SK-N-SH treated with all-trans-retinoic acid at 6 μM for 48 hours (cell line): ENCODE results near the gene PNPLA6.

Experiments
- ATAC-seq: fragments of 200-7000 bp; cut with Tn5 transposase; 3 replicates; pipeline ENCODE4 v1.9.1; 2020; ENCODE audit warnings: mild to moderate bottlenecking, moderate library complexity
- ARNTL ChIP-seq: fragments of 450-650 bp; formaldehyde crosslinking; IDR thresholded peaks from 2 replicates; pipeline ENCODE4 v1.5.0; 2020; ENCODE audit warnings: low read depth, mild to moderate bottlenecking, moderate library complexity, borderline replicate concordance
- BACH2 ChIP-seq: fragments of 250-450 bp; sonication (Bioruptor Pico); IDR thresholded peaks from 2 replicates; pipeline ENCODE4 v1.9.0; 2021; ENCODE audit warnings: mild to moderate bottlenecking, borderline replicate concordance
- CREB5 ChIP-seq: fragments of 250-450 bp; sonication (Bioruptor Pico); IDR thresholded peaks from 2 replicates; pipeline ENCODE4 v1.5.1; 2020; ENCODE audit warnings: low read depth, mild to moderate bottlenecking, moderate library complexity
- CSDC2 ChIP-seq: fragments of 250-450 bp; sonication (Bioruptor Pico); IDR thresholded peaks from 2 replicates; pipeline ENCODE4 v1.5.0; 2020; ENCODE audit warnings: mild to moderate bottlenecking, moderate library complexity
- CSRNP3 ChIP-seq: fragments of 250-450 bp; sonication (Bioruptor Pico); IDR thresholded peaks from 2 replicates; pipeline ENCODE4 v1.5.1; 2021; ENCODE audit warnings: mild to moderate bottlenecking, moderate library complexity
- ESRRG ChIP-seq: fragments of 250-450 bp; sonication (Bioruptor Pico); IDR thresholded peaks from 2 replicates; pipeline ENCODE4 v1.6.1; 2021; ENCODE audit warnings: mild to moderate bottlenecking
- GLIS3 ChIP-seq: fragments of 250-450 bp; sonication (Bioruptor Pico); IDR thresholded peaks from 2 replicates; pipeline ENCODE4 v1.5.0; 2020; ENCODE audit warnings: mild to moderate bottlenecking, moderate library complexity
- OSR1 ChIP-seq: fragments of 250-450 bp; sonication (Bioruptor Pico); IDR thresholded peaks from 2 replicates; pipeline ENCODE4 v1.8.0; 2022; ENCODE audit warnings: moderate library complexity, mild to moderate bottlenecking, inconsistent platforms
- PATZ1 ChIP-seq: fragments of 250-450 bp; sonication (Bioruptor Pico); IDR thresholded peaks from 2 replicates; pipeline ENCODE4 v1.8.0; 2020; ENCODE audit warnings: mild to moderate bottlenecking, moderate library complexity, borderline replicate concordance
- PPARA ChIP-seq: fragments of 250-450 bp; sonication (Bioruptor Pico); IDR thresholded peaks from 2 replicates; pipeline ENCODE4 v1.5.0; 2020; ENCODE audit warnings: mild to moderate bottlenecking, borderline replicate concordance
- RARB ChIP-seq: fragments of 250-450 bp; sonication (Bioruptor Pico); IDR thresholded peaks from 2 replicates; pipeline ENCODE4 v1.8.0; 2021; ENCODE audit warnings: mild to moderate bottlenecking, moderate library complexity
- SNAI2 ChIP-seq: fragments of 250-450 bp; sonication (Bioruptor Pico); IDR thresholded peaks from 2 replicates; pipeline ENCODE4 v1.5.0; 2020; ENCODE audit warnings: mild to moderate bottlenecking, moderate library complexity
- TCF4 ChIP-seq: fragments of 250-450 bp; sonication (Bioruptor Pico); IDR thresholded peaks from 2 replicates; pipeline ENCODE4 v1.8.0; 2021; ENCODE audit warnings: mild to moderate bottlenecking, moderate library complexity, borderline replicate concordance
- TOX ChIP-seq: fragments of 250-450 bp; sonication (Bioruptor Pico); IDR thresholded peaks from 2 replicates; pipeline ENCODE4 v1.8.0; 2021; ENCODE audit warnings: mild to moderate bottlenecking, moderate library complexity, borderline replicate concordance
- TSHZ2 ChIP-seq: fragments of 250-450 bp; sonication (Bioruptor Pico); IDR thresholded peaks from 2 replicates; pipeline ENCODE4 v1.5.0; 2020; ENCODE audit warnings: mild to moderate bottlenecking, moderate library complexity
- ZC3H10 ChIP-seq: fragments of 250-450 bp; sonication (Bioruptor Pico); IDR thresholded peaks from 2 replicates; pipeline ENCODE4 v1.5.1; 2021; ENCODE audit warnings: mild to moderate bottlenecking, moderate library complexity
- ZFP3 ChIP-seq: fragments of 250-450 bp; sonication (Bioruptor Pico); IDR thresholded peaks from 2 replicates; pipeline ENCODE4 v1.5.0; 2020; ENCODE audit warnings: mild to moderate bottlenecking, moderate library complexity
- ZFP30 ChIP-seq: fragments of 450-650 bp; formaldehyde crosslinking; IDR thresholded peaks from 2 replicates; pipeline ENCODE4 v1.5.0; 2022; ENCODE audit warnings: mild to moderate bottlenecking, moderate library complexity
- ZNF565 ChIP-seq: fragments of 450-650 bp; formaldehyde crosslinking; conservative IDR thresholded peaks from 2 replicates; pipeline ENCODE4 v1.5.0; 2020; ENCODE audit warnings: low read depth, mild to moderate bottlenecking, moderate library complexity
- ZNF70 ChIP-seq: fragments of 450-650 bp; formaldehyde crosslinking; IDR thresholded peaks from 2 replicates; pipeline ENCODE4 v1.5.0; 2020; ENCODE audit warnings: mild to moderate bottlenecking, moderate library complexity
- ZNF8 ChIP-seq: fragments of 450-650 bp; formaldehyde crosslinking; IDR thresholded peaks from 2 replicates; pipeline ENCODE4 v1.5.0; 2020; ENCODE audit warnings: mild to moderate bottlenecking, moderate library complexity

PNPLA6 gene

GRCh38 chr19:7528522-7529245 lies 6.8 kb upstream of the PNPLA6 start:
- no peak for ATAC-seq
- TF ChIP-seq ZFP30: no peak
- TF ChIP-seq, all 23 proteins: peak for 0

GRCh38 chr19:7529246-7529600 lies 6.3 kb upstream of the PNPLA6 start:
- TF ChIP-seq CSDC2 (CRISPR knock-in tag) (no peak), ZFP30 (no peak), RARB (CRISPR knock-in tag) (no peak), PPARA (CRISPR knock-in tag) (no peak), ARNTL (no peak), GLIS3 (CRISPR knock-in tag) (no peak), ZNF8 (no peak), SNAI2 (CRISPR knock-in tag) (no peak), ZC3H10 (CRISPR knock-in tag) (no peak)
- no peak for ATAC-seq

GRCh38 chr19:7529610-7530490 lies 5.7 kb upstream of the PNPLA6 start:
- TF ChIP-seq BACH2: no peak
- no peak for TF ChIP-seq ARNTL
- TF ChIP-seq PPARA (CRISPR knock-in tag): no peak
- no peak for TF ChIP-seq ZC3H10 (CRISPR knock-in tag)
- no peak for TF ChIP-seq CREB5 (CRISPR knock-in tag)
- no peak for TF ChIP-seq ZFP30
- TF ChIP-seq RARB (CRISPR knock-in tag): no peak
- no peak for TF ChIP-seq ZNF70 (CRISPR knock-in tag)
- no peak for TF ChIP-seq GLIS3 (CRISPR knock-in tag)
- no peak for TF ChIP-seq ZFP3 (CRISPR knock-in tag)
- no peak for TF ChIP-seq ZNF8
- TF ChIP-seq CSRNP3 (CRISPR knock-in tag): no peak
- no peak for TF ChIP-seq TCF4 (CRISPR knock-in tag)
- TF ChIP-seq TSHZ2 (CRISPR knock-in tag): no peak
- no peak for TF ChIP-seq ESRRG
- no peak for TF ChIP-seq CSDC2 (CRISPR knock-in tag)
- TF ChIP-seq PATZ1: no peak
- no peak for TF ChIP-seq ZNF565 (CRISPR knock-in tag)
- no peak for ATAC-seq

- ATAC-seq: no peak
- TF ChIP-seq TOX (CRISPR knock-in tag) (no peak), ZNF8 (no peak), RARB (CRISPR knock-in tag) (no peak), BACH2 (no peak), ESRRG (no peak), OSR1 (CRISPR knock-in tag) (no peak), GLIS3 (CRISPR knock-in tag) (no peak), ZFP30 (no peak)
- TF ChIP-seq, all 23 proteins: peak for 0
Observed at GRCh38 chr19:7533281-7533885, 2.1 kb upstream of the PNPLA6 start.
